B cell (primary cell): ENCODE measurements around the gene DGKB. TPM values are rescaled to one million over a fixed set of nuclear protein-coding genes. Genes with fewer than 3 reads are reported as not detected.

ENCODE experiments used
- ATAC-seq: fragments of 200-7000 bp; cut with Tn5 transposase; one replicate; pipeline ENCODE4 v1.10.0; 2021; ENCODE audit warnings: low read depth, mild to moderate bottlenecking, moderate number of reproducible peaks, moderate library complexity
- CTCF ChIA-PET: fragments of 350-600 bp; sonication (Branson Sonifier 250); formaldehyde crosslinking; loops from one replicate; lab custom pipeline; 2021; ENCODE audit warnings: antibody characterized with exemption, inconsistent platforms; lab: Charles Lee
- POLR2A ChIA-PET: fragments of 350-600 bp; sonication (Branson Sonifier 250); formaldehyde crosslinking; loops from one replicate; lab custom pipeline; 2021; ENCODE audit warnings: antibody characterized with exemption; lab: Charles Lee
- DNase-seq: peaks from one replicate; pipeline ENCODE4 v3.0.0; 2013
- H2AFZ ChIP-seq: 2 replicates; pipeline ENCODE4 v1.6.1; 2012; ENCODE audit warnings: mild to moderate bottlenecking, low read depth, low read length; ENCODE audit not compliant: insufficient read depth, poor library complexity, severe bottlenecking
- H3K27ac ChIP-seq, 2 donors: 1 replicate in 1 of 2; 2 replicates in 1 of 2; pipeline ENCODE4 v1.5.1; 2012 to 2013; ENCODE audit warnings: low read length in 2 of 2, mild to moderate bottlenecking in 2 of 2, moderate library complexity in 1 of 2
- H3K27me3 ChIP-seq, 4 experiments: fragments of 200-600 bp in 1 of 4; sonication (generic) in 1 of 4; replicated peaks in 1 of 4; 1 replicate in 2 of 4; 2 replicates in 2 of 4; pipeline versions ENCODE4 v1.6.1 to v1.7.0; 2013 to 2016; ENCODE audit warnings: low read length in 3 of 4, mild to moderate bottlenecking in 2 of 4, mixed read lengths in 1 of 4, moderate library complexity in 1 of 4; ENCODE audit not compliant: insufficient read depth in 4 of 4, control insufficient read depth in 3 of 4; ENCODE audit errors: control extremely low read depth in 1 of 4
- H3K36me3 ChIP-seq, 2 experiments: replicated peaks in 1 of 2; 1 replicate in 1 of 2; 2 replicates in 1 of 2; pipeline versions ENCODE4 v1.6.1 to v1.7.1; 2013; ENCODE audit warnings: low read length in 1 of 2; ENCODE audit not compliant: insufficient read depth in 2 of 2, control insufficient read depth in 1 of 2; ENCODE audit errors: control extremely low read depth in 1 of 2, extremely low read depth in 1 of 2
- H3K4me1 ChIP-seq, 2 donors: fragments of 200-600 bp in 1 of 2; sonication (generic) in 1 of 2; 1 replicate in 1 of 2; 2 replicates in 1 of 2; pipeline versions ENCODE4 v1.5.1 to v1.6.1; 2013 to 2017; ENCODE audit warnings: low read length in 2 of 2; ENCODE audit not compliant: control insufficient read depth in 2 of 2, insufficient read depth in 2 of 2
- H3K4me2 ChIP-seq: replicated peaks from 2 replicates; pipeline ENCODE3; 2012; ENCODE audit warnings: mild to moderate bottlenecking, low read depth, low read length; ENCODE audit not compliant: poor library complexity, severe bottlenecking
- H3K4me3 ChIP-seq, 5 experiments: fragments of 200-600 bp in 1 of 5; sonication (generic) in 1 of 5; 1 replicate in 3 of 5; 2 replicates in 2 of 5; pipeline versions ENCODE4 v1.5.1 to v1.7.0; 2011 to 2016; ENCODE audit warnings: low read length in 4 of 5, mild to moderate bottlenecking in 4 of 5, low read depth in 2 of 5, control low read depth in 1 of 5, moderate library complexity in 1 of 5; ENCODE audit not compliant: insufficient read depth in 1 of 5; ENCODE audit errors: control extremely low read depth in 1 of 5, extremely low read depth in 1 of 5
- H3K79me2 ChIP-seq: fragments of 200-600 bp; sonication (generic); one replicate; pipeline ENCODE4 v1.6.0; 2016; ENCODE audit warnings: low read length; ENCODE audit not compliant: control insufficient read depth, insufficient read depth
- H3K9ac ChIP-seq: fragments of 200-600 bp; sonication (generic); 2 replicates; pipeline ENCODE4 v1.6.1; 2017; ENCODE audit warnings: mild to moderate bottlenecking, low read length, moderate library complexity
- H3K9me3 ChIP-seq, 3 donors: one replicate each; pipeline versions ENCODE4 v1.6.1 to v1.7.1; 2013; ENCODE audit warnings: low read length in 2 of 3; ENCODE audit not compliant: control insufficient read depth in 2 of 3, insufficient read depth in 1 of 3; ENCODE audit errors: control extremely low read depth in 1 of 3
- H4K20me1 ChIP-seq: 2 replicates; pipeline ENCODE4 v1.6.0; 2012; ENCODE audit warnings: mild to moderate bottlenecking, low read length; ENCODE audit not compliant: insufficient read depth, control insufficient read depth, poor library complexity, severe bottlenecking
- H3K27ac Mint-ChIP-seq: one replicate; pipeline ENCODE4 v1.8.0; 2021; ENCODE audit warnings: mixed read lengths
- H3K27me3 Mint-ChIP-seq: one replicate; pipeline ENCODE4 v1.8.0; 2021; ENCODE audit warnings: mixed read lengths
- H3K4me1 Mint-ChIP-seq: one replicate; pipeline ENCODE4 v1.8.0; 2021; ENCODE audit warnings: mixed read lengths
- H3K4me3 Mint-ChIP-seq: one replicate; pipeline ENCODE4 v1.8.0; 2021; ENCODE audit warnings: mixed read lengths
- H3K9me3 Mint-ChIP-seq: one replicate; pipeline ENCODE4 v1.8.0; 2022; ENCODE audit warnings: mixed read lengths; ENCODE audit not compliant: insufficient read depth
- EZH2 ChIP-seq: IDR thresholded peaks from 2 replicates; pipeline ENCODE4 v1.6.1; 2012; ENCODE audit warnings: borderline replicate concordance, low read depth, mild to moderate bottlenecking, moderate library complexity, low read length; ENCODE audit not compliant: insufficient read depth, poor library complexity, severe bottlenecking
- WGBS: methylation state at CpG from one replicate; pipeline ENCODE4 v1.1.5; 2013; ENCODE audit warnings: missing lambda C conversion rate; ENCODE audit not compliant: insufficient coverage; 5-methylcytosine and 5-hydroxymethylcytosine counted together
- intact Hi-C: fragments of 100-400 bp; cut with micrococcal nuclease; formaldehyde crosslinking; loops from one replicate; pipeline ENCODE4 v1.10.0; 2022
- polyA plus RNA-seq: library from polyadenylated mRNA; depleted of rRNA; stranded (reverse); fragments of >200 nt; gene quantifications from 2 replicates; pipeline ENCODE4 v1.2.3, GENCODE V29; 2012
- total RNA-seq, 2 donors: library from RNA; stranded (reverse); fragments of 120-200 nt in 1 of 2; gene quantifications; 1 replicate in 1 of 2; 2 replicates in 1 of 2; pipeline versions ENCODE4 v1.2.3 to v1.2.4, GENCODE V29; 2013 to 2022
- TF ChIP-seq, protein P1 (sequence below): fragments of 200-600 bp; IDR thresholded peaks from one replicate; pipeline ENCODE4 v1.8.0; 2022; ENCODE audit warnings: antibody characterized with exemption, mild to moderate bottlenecking

DGKB gene
- total and polyA plus RNA-seq, 2 donors (not counting 1 experiment from before 2014, with no cell fraction given): not detected

DNA sequence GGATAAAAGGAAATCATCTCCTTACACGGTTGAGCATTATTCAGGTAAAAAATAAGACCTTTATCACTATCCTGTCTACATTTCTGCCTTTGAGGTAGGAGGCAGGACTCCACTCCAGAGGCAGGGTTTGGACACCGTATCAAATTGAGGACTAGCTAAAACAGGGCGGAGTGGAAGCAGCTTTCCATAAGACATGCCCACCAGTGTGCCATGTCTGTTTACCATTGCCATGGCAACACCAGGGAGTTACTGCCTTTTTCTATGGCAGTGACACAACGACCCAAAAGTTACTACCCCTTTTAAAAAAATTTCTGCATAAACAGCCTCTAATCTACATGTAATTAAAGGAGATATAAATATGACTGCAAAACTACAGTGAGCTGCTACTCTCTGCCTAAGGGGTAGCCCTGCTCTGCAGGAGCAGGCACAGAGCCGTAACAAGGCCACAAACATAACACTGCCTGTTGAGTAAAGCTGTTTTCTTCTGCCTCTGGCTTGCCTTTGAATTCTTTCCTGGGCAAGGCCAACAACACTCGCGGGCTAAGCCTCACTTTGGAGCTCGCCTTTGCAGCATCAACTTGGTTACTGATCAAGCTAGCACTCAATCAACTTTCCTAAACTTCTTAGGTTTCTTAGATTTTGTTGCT lies 26.5 kb downstream of the DGKB start:
- Mint-ChIP-seq H3K27ac (no peak overlapping the region), H3K27me3 (no peaks in the 10 kb centered on the region), H3K4me3 (no peak overlapping the region), H3K9me3 (peaks cover 2% of the 10 kb centered on the region), H3K4me1 (no peaks in the 10 kb centered on the region)
- Histone ChIP-seq H3K27ac (no peak overlapping the region), H3K4me2 (no peak overlapping the region), H2AFZ (no peak overlapping the region), H4K20me1 (no peaks in the 10 kb centered on the region), H3K79me2 (no peaks in the 10 kb centered on the region), H3K27me3 (no peaks in the 10 kb centered on the region), H3K4me3 (no peak overlapping the region), H3K36me3 (no peaks in the 10 kb centered on the region), H3K4me1 (no peaks in the 10 kb centered on the region), H3K9ac (no peak overlapping the region), H3K9me3 (no peaks in the 10 kb centered on the region)
- no peak for TF ChIP-seq EZH2
- TF ChIP-seq, protein P1, sequence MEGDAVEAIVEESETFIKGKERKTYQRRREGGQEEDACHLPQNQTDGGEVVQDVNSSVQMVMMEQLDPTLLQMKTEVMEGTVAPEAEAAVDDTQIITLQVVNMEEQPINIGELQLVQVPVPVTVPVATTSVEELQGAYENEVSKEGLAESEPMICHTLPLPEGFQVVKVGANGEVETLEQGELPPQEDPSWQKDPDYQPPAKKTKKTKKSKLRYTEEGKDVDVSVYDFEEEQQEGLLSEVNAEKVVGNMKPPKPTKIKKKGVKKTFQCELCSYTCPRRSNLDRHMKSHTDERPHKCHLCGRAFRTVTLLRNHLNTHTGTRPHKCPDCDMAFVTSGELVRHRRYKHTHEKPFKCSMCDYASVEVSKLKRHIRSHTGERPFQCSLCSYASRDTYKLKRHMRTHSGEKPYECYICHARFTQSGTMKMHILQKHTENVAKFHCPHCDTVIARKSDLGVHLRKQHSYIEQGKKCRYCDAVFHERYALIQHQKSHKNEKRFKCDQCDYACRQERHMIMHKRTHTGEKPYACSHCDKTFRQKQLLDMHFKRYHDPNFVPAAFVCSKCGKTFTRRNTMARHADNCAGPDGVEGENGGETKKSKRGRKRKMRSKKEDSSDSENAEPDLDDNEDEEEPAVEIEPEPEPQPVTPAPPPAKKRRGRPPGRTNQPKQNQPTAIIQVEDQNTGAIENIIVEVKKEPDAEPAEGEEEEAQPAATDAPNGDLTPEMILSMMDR: no peak
- no peak for DNase-seq
- ATAC-seq: no peak
- ChIA-PET CTCF (no interaction called here), POLR2A (no interaction called here)
- intact Hi-C loops: no loop called here
- 91% methylated on average over 4 of the region's 8 CpGs for WGBS

DNA sequence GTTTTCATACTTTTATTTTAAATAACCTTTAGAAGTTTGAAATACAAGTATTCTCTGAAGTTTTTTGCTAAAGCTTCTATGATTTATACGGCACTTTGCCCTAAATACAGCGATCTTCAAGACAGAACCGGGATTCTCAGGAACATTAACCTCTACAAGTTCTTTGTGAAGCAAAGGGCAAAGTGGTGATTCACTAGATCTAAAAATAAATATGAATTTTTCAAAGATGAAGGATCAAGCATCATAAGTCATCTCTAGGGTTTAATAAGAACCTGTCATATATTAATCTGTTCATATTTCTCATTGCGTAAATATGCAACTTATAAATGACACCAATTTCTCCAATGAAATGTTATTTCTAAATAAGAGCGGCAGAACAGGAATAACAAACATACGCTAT lies 30.7 kb downstream of the DGKB start:
- Histone ChIP-seq H3K9ac (no peak overlapping the region), H4K20me1 (no peaks in the 10 kb centered on the region), H3K36me3 (no peaks in the 10 kb centered on the region), H3K4me3 (no peak overlapping the region), H3K4me1 (no peaks in the 10 kb centered on the region), H3K4me2 (no peak overlapping the region), H2AFZ (no peak overlapping the region), H3K27ac (no peak overlapping the region), H3K9me3 (no peaks in the 10 kb centered on the region), H3K27me3 (no peaks in the 10 kb centered on the region), H3K79me2 (no peaks in the 10 kb centered on the region)
- no peak for ATAC-seq
- CTCF ChIA-PET: no interaction called here
- H3K4me1 Mint-ChIP-seq: no peaks in the 10 kb centered on the region
- H3K27me3 Mint-ChIP-seq: no peaks in the 10 kb centered on the region
- H3K4me3 Mint-ChIP-seq: no peak overlapping the region
- H3K9me3 Mint-ChIP-seq: peaks cover 2% of the 10 kb centered on the region
- H3K27ac Mint-ChIP-seq: no peak overlapping the region
- TF ChIP-seq, protein P1: no peak
- no peak for TF ChIP-seq EZH2
- POLR2A ChIA-PET: no interaction called here
- no peak for DNase-seq
- 100% methylated on average over 2 of the region's 6 CpGs for WGBS
- intact Hi-C loops: no loop called here
